ENCODE data around the gene MISP. TPM values are rescaled to one million over a fixed set of nuclear protein-coding genes. Genes with fewer than 3 reads are reported as not detected.
A peak's percentile ranks its signal among the peaks of the same experiment; 100 is the strongest.

Gene MISP
- total and polyA plus RNA-seq, 9 donors: 0.08 to 44.0 (median 0.55) TPM

GRCh38 chr19:710767-711166, 40.1 kb upstream of the MISP start:
- WGBS, 3 donors: 43 to 49% (median 44%) methylated on average over 21 of the region's 21 CpGs
- H3K4me3 ChIP-seq: peak overlapping the region; percentile 80
- TF ChIP-seq POLR2A (IDR thresholded peaks at IDR 0.05): no peak
- TF ChIP-seq CTCF (IDR thresholded peaks at IDR 0.05): no peak
- peaks cover 3% of the 10 kb centered on the region for H3K4me1 ChIP-seq (ENCODE audit: insufficient read depth)
- DNase-seq: peak in 4 of 5 donors; percentile 53 to 66 (median 60)
- H3K9me3 ChIP-seq: no peaks in the 10 kb centered on the region
- H3K36me3 ChIP-seq: no peaks in the 10 kb centered on the region
- no peaks in the 10 kb centered on the region for H3K27me3 ChIP-seq
- peak overlapping the region; percentile 93 for H3K27ac ChIP-seq
- intact Hi-C loops (cut with DNase I): no loop called here

- intact Hi-C loops (cut with DNase I): no loop called here
- no peak overlapping the region for H3K4me3 ChIP-seq
- H3K27ac ChIP-seq: peak overlapping the region; percentile 93
- H3K9me3 ChIP-seq: no peaks in the 10 kb centered on the region
- 70 to 71% (median 70%) methylated on average over 8 of the region's 8 CpGs for WGBS, 3 donors
- TF ChIP-seq CTCF (IDR thresholded peaks at IDR 0.05) (no peak), POLR2A (IDR thresholded peaks at IDR 0.05) (no peak), EP300 (IDR thresholded peaks at IDR 0.05) (no peak)
- no peaks in the 10 kb centered on the region for H3K27me3 ChIP-seq
- no peaks in the 10 kb centered on the region for H3K36me3 ChIP-seq
- DNase-seq: no peak
- peaks cover 3% of the 10 kb centered on the region for H3K4me1 ChIP-seq (ENCODE audit: insufficient read depth)
These were observed 39.7 kb upstream of the MISP start for GRCh38 chr19:711254-711653.

- no peaks in the 10 kb centered on the region for H3K27me3 ChIP-seq
- H3K9me3 ChIP-seq: no peaks in the 10 kb centered on the region
- H3K4me1 ChIP-seq (ENCODE audit: insufficient read depth): peaks cover 15% of the 10 kb centered on the region
- intact Hi-C loops (cut with DNase I): no loop called here
- 97 to 99% (median 98%) methylated on average over 3 of the region's 3 CpGs for whole genome bisulfite sequencing, 3 donors
- no peak overlapping the region for H3K27ac ChIP-seq
- no peaks in the 10 kb centered on the region for H3K36me3 ChIP-seq
- no peak overlapping the region for H3K4me3 ChIP-seq
- no peak for DNase-seq
- no peak for TF ChIP-seq EP300 (IDR thresholded peaks at IDR 0.05)
- TF ChIP-seq POLR2A (IDR thresholded peaks at IDR 0.05): no peak
- no peak for TF ChIP-seq CTCF (IDR thresholded peaks at IDR 0.05)
These were observed 35.6 kb upstream of the MISP start for GRCh38 chr19:715347-715746.

GRCh38 chr19:718251-718951, 32.5 kb upstream of the MISP start:
- Histone ChIP-seq H3K9me3 (no peaks in the 10 kb centered on the region), H3K27ac (peak overlapping the region; percentile 92 to 96), H3K27me3 (no peaks in the 10 kb centered on the region), H3K4me1 (ENCODE audit: insufficient read depth) (peaks cover 18% of the 10 kb centered on the region), H3K36me3 (no peaks in the 10 kb centered on the region), H3K4me3 (no peak overlapping the region)
- TF ChIP-seq EP300 (IDR thresholded peaks at IDR 0.05) (no peak), POLR2A (IDR thresholded peaks at IDR 0.05) (no peak), CTCF (IDR thresholded peaks at IDR 0.05) (no peak)
- 32 to 36% (median 33%) methylated on average over 23 of the region's 23 CpGs for WGBS, 3 donors
- intact Hi-C loops (cut with DNase I): no loop called here
- peak in 4 of 5 donors; percentile 51 to 63 (median 58) for DNase-seq
